MM.1S (cell line): ENCODE results near the gene LRWD1.
"Not testable (repeated sequence)": the region's sequence is repeated elsewhere in the genome, so short reads cannot be mapped to it uniquely, and the experiment has no call there.

Experiments used
- EZH2 ChIP-seq: fragments of 300-600 bp; sonication (generic); optimal IDR thresholded peaks from 2 replicates; pipeline ENCODE3; 2017; ENCODE audit warnings: low read depth, mild to moderate bottlenecking, antibody characterized with exemption, low read length, mixed read lengths
- TF ChIP-seq, protein P1 (sequence below): fragments of 300-600 bp; sonication (generic); IDR thresholded peaks from 2 replicates; pipeline ENCODE4 v1.5.1; 2016; ENCODE audit warnings: antibody characterized with exemption, low read length, mixed read lengths

DNA sequence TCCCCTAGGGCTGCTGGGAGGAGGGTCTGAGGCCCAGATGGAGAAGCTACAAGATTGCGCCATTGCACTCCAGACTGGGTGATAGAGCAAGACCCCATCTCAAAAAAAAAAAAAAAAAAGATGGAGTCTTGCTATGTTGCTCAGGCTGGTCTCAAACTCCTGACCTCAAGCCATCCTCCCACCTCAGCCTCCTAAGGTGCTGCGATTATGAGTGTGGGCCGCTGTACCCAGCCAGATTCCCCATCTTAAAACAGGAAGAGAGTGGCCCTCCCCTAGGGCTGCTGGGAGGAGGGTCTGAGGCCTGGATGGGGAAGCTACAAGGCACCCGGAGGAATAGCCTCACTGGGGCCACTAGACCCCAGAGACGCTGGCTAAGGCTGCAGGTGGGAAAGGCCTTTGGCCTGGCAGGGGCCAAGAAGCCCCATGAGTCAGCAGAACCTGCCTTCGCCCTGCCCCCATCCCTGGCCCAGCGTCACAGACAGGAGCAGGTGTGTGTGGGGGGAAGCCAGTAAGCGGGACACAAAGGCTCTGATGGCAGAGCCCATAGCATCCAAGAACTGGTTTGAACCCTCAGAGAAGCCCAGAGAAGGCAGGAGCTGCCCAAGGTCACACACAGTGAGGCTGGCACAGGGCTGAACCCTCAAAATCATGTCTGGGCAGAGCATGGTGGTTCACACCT lies 42.8 kb downstream of the LRWD1 start:
- TF ChIP-seq, protein P1, sequence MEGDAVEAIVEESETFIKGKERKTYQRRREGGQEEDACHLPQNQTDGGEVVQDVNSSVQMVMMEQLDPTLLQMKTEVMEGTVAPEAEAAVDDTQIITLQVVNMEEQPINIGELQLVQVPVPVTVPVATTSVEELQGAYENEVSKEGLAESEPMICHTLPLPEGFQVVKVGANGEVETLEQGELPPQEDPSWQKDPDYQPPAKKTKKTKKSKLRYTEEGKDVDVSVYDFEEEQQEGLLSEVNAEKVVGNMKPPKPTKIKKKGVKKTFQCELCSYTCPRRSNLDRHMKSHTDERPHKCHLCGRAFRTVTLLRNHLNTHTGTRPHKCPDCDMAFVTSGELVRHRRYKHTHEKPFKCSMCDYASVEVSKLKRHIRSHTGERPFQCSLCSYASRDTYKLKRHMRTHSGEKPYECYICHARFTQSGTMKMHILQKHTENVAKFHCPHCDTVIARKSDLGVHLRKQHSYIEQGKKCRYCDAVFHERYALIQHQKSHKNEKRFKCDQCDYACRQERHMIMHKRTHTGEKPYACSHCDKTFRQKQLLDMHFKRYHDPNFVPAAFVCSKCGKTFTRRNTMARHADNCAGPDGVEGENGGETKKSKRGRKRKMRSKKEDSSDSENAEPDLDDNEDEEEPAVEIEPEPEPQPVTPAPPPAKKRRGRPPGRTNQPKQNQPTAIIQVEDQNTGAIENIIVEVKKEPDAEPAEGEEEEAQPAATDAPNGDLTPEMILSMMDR, result not testable (repeated sequence)
- not testable (repeated sequence) for TF ChIP-seq EZH2
